ENCODE data around the gene CNIH3.

Gene CNIH3

GRCh38 chr1:224616756-224617409 lies 766 bp downstream of the CNIH3 start:
- peak; percentile 71 for DNase-seq

GRCh38 chr1:224617410-224618355 lies 1.6 kb downstream of the CNIH3 start:
- DNase-seq, result peak; percentile 24

GRCh38 chr1:224619209-224619608 lies 3.1 kb downstream of the CNIH3 start:
- DNase-seq, result no peak

GRCh38 chr1:224620105-224620504 lies 4.0 kb downstream of the CNIH3 start:
- DNase-seq, result no peak

GRCh38 chr1:224621813-224622682 lies 5.9 kb downstream of the CNIH3 start:
- no peak for DNase-seq

- DNase-seq, result no peak
Measured at GRCh38 chr1:224622831-224623230, 6.7 kb downstream of the CNIH3 start.

- DNase-seq, result no peak
Measured at GRCh38 chr1:224623310-224623714, 7.2 kb downstream of the CNIH3 start.

GRCh38 chr1:224623743-224624333 lies 7.7 kb downstream of the CNIH3 start:
- no peak for DNase-seq

GRCh38 chr1:224624432-224624831 lies 8.3 kb downstream of the CNIH3 start:
- no peak for DNase-seq

- DNase-seq, result no peak
Measured at GRCh38 chr1:224626042-224626441, 9.9 kb downstream of the CNIH3 start.

GRCh38 chr1:224629965-224630364 lies 13.8 kb downstream of the CNIH3 start:
- DNase-seq, result no peak

- DNase-seq, result no peak
Measured at GRCh38 chr1:224631462-224632115, 15.5 kb downstream of the CNIH3 start.

GRCh38 chr1:224632381-224632871 lies 16.3 kb downstream of the CNIH3 start:
- DNase-seq, result no peak

GRCh38 chr1:224632921-224633321 lies 16.8 kb downstream of the CNIH3 start:
- peak; percentile 28 for DNase-seq

- no peak for DNase-seq
Measured at GRCh38 chr1:224635356-224635755, 19.2 kb downstream of the CNIH3 start.

GRCh38 chr1:224637515-224637914 lies 21.4 kb downstream of the CNIH3 start:
- peak; percentile 16 for DNase-seq

- no peak for DNase-seq
Measured at GRCh38 chr1:224637936-224638335, 21.8 kb downstream of the CNIH3 start.

GRCh38 chr1:224639426-224639975 lies 23.4 kb downstream of the CNIH3 start:
- no peak for DNase-seq

- no peak for DNase-seq
Measured at GRCh38 chr1:224640018-224640417, 23.9 kb downstream of the CNIH3 start.

GRCh38 chr1:224640587-224640986 lies 24.5 kb downstream of the CNIH3 start:
- no peak for DNase-seq

GRCh38 chr1:224641030-224641429 lies 24.9 kb downstream of the CNIH3 start:
- DNase-seq, result no peak

- no peak for DNase-seq
Measured at GRCh38 chr1:224643653-224644052, 27.5 kb downstream of the CNIH3 start.
